Ascending aorta (tissue), 2 donors: ENCODE data around the gene RUBCNL. TPM values are rescaled to one million over a fixed set of nuclear protein-coding genes. Genes with fewer than 3 reads are reported as not detected.

ENCODE experiments used
- DNase-seq, 2 donors: peaks; one replicate each; pipeline ENCODE4 v3.0.0-alpha.2; 2019; ENCODE audit warnings: low spot score in 2 of 2
- H3K27ac ChIP-seq, 2 donors: fragments of 200-600 bp; sonication (generic); one replicate each; pipeline ENCODE4 v1.5.1; 2016 to 2017; ENCODE audit warnings: mild to moderate bottlenecking in 1 of 2
- H3K27me3 ChIP-seq: fragments of 200-600 bp; sonication (generic); one replicate; pipeline ENCODE4 v1.5.1; 2017
- H3K36me3 ChIP-seq, 2 donors: fragments of 200-600 bp; sonication (generic); one replicate each; pipeline ENCODE4 v1.5.1; 2016
- H3K4me1 ChIP-seq, 2 donors: fragments of 200-600 bp; sonication (generic); one replicate each; pipeline ENCODE4 v1.5.1; 2016 to 2017; ENCODE audit warnings: mild to moderate bottlenecking in 1 of 2
- H3K4me3 ChIP-seq, 2 donors: fragments of 200-600 bp; sonication (generic); one replicate each; pipeline ENCODE4 v1.5.1; 2016 to 2017; ENCODE audit warnings: mild to moderate bottlenecking in 1 of 2
- H3K9me3 ChIP-seq, 2 donors: fragments of 200-600 bp; sonication (generic); one replicate each; pipeline ENCODE4 v1.5.1; 2016
- intact Hi-C: fragments of 100-400 bp; cut with DNase I; formaldehyde crosslinking; loops from one replicate; pipeline ENCODE4 v1.15.1; 2023
- total RNA-seq: library from RNA; depleted of rRNA; stranded (reverse); fragments of >200 nt; gene quantifications from one replicate; pipeline ENCODE4 v1.1.0, GENCODE V29; 2016
- TF ChIP-seq, protein P1 (sequence below), 3 experiments: fragments of 200-600 bp in 2 of 3; fragments of 450-650 bp in 1 of 3; sonication (generic) in 2 of 3; IDR thresholded peaks; one replicate each; pipeline ENCODE4 v1.5.1; 2016 to 2019; ENCODE audit warnings: antibody characterized with exemption in 3 of 3, mild to moderate bottlenecking in 1 of 3, moderate library complexity in 1 of 3

The RUBCNL gene
- total RNA-seq, 1 donor from 2014 or later, result 2.4 TPM

DNA sequence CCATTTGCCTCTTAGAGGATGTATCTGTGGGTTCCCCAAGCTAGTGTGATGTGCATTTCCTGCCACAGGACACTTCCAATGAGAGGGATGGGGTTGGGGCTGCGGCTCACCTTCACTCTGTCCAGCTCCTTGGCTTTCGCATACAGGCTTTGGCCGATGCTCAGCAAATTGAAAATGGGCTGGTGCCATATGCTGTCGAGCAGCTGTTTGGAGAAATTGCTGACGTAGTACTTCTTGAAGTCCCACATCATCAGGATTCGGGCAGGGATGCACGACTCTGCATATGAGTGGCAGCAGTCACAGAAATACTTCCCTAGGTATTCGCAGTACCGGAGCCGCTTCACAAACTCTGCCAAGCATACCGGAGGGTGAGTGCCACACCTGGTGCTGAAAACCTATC is 37.0 kb downstream of the RUBCNL start:
- no peaks in the 10 kb centered on the region for H3K9me3 ChIP-seq
- H3K36me3 ChIP-seq, result no peaks in the 10 kb centered on the region
- no peak overlapping the region for H3K4me3 ChIP-seq
- H3K4me1 ChIP-seq, result no peaks in the 10 kb centered on the region
- no peak overlapping the region for H3K27ac ChIP-seq
- DNase-seq, result no peak
- TF ChIP-seq, protein P1, sequence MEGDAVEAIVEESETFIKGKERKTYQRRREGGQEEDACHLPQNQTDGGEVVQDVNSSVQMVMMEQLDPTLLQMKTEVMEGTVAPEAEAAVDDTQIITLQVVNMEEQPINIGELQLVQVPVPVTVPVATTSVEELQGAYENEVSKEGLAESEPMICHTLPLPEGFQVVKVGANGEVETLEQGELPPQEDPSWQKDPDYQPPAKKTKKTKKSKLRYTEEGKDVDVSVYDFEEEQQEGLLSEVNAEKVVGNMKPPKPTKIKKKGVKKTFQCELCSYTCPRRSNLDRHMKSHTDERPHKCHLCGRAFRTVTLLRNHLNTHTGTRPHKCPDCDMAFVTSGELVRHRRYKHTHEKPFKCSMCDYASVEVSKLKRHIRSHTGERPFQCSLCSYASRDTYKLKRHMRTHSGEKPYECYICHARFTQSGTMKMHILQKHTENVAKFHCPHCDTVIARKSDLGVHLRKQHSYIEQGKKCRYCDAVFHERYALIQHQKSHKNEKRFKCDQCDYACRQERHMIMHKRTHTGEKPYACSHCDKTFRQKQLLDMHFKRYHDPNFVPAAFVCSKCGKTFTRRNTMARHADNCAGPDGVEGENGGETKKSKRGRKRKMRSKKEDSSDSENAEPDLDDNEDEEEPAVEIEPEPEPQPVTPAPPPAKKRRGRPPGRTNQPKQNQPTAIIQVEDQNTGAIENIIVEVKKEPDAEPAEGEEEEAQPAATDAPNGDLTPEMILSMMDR (IDR thresholded peaks at IDR 0.05), result no peak
- no peaks in the 10 kb centered on the region for H3K27me3 ChIP-seq
- intact Hi-C loops, result no loop called here

DNA sequence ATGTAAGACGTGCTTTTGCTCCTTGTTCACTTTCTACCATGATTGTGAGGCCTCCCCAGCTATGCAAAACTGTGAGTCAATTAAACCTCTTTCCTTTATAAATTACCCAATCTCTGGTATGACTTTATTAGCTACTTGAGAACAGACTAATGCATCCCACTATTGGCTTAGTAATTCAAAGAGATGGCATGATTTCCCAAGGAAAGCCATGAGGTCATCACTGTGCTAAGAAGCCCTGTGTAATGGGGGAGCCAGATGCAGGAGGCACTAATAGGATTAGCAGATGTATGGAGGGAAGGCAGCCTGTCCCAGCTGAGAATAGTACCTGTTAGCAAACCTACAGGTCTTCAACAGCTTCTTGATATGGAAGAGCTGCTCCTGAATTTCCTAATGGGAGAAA is 38.1 kb downstream of the RUBCNL start:
- Histone ChIP-seq H3K4me3 (no peak overlapping the region), H3K9me3 (no peaks in the 10 kb centered on the region), H3K27ac (no peak overlapping the region), H3K4me1 (no peaks in the 10 kb centered on the region), H3K36me3 (no peaks in the 10 kb centered on the region), H3K27me3 (no peaks in the 10 kb centered on the region)
- intact Hi-C loops, result no loop called here
- DNase-seq, result no peak
- TF ChIP-seq, protein P1 (IDR thresholded peaks at IDR 0.05), result no peak

DNA sequence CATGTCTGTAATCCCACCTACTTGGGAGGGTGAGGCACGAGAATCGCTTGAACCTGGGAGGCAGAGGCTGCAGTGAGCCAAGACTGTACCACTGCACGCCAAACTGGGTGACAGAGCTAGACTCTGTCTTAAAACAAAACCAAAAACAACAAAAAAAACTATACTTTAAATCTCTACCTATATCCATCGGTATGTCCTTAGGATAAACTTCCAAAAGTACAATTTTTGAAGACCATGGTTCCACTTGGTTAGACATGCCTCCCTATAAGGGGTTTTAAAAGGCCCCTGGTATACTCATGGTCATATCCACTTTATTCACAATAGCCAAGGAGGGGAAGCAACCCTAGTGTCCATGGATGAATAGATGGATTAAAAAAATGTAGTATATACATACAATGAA is 39.8 kb downstream of the RUBCNL start:
- H3K4me1 ChIP-seq, result no peaks in the 10 kb centered on the region
- TF ChIP-seq, protein P1 (IDR thresholded peaks at IDR 0.05), result no peak
- intact Hi-C loops, result no loop called here
- no peaks in the 10 kb centered on the region for H3K27me3 ChIP-seq
- H3K36me3 ChIP-seq, result no peaks in the 10 kb centered on the region
- H3K27ac ChIP-seq, result no peak overlapping the region
- no peak overlapping the region for H3K4me3 ChIP-seq
- H3K9me3 ChIP-seq, result no peaks in the 10 kb centered on the region
- DNase-seq, result no peak

DNA sequence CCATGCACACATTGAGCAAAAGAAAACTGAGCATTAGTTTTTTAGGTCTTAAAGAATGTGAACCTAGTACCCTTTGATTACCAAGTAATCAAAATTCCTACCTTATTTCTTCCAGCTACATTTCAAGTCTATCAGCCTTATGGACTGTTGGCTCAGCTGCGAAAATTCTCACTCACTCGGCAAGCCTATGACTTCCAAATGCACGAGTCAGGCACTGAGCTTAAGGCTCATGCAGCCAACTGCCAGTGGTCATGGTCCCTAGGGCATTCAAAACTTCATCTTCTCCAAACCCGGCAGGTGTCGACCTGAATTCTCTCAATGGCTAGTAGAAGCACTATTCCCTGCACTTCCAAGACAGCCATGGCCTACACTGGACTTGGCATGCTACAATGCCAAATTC is 41.2 kb downstream of the RUBCNL start:
- TF ChIP-seq, protein P1 (IDR thresholded peaks at IDR 0.05), result no peak
- Histone ChIP-seq H3K27me3 (no peaks in the 10 kb centered on the region), H3K4me3 (no peak overlapping the region), H3K9me3 (no peaks in the 10 kb centered on the region), H3K36me3 (no peaks in the 10 kb centered on the region), H3K27ac (no peak overlapping the region), H3K4me1 (no peaks in the 10 kb centered on the region)
- intact Hi-C loops, result no loop called here
- DNase-seq, result no peak

DNA sequence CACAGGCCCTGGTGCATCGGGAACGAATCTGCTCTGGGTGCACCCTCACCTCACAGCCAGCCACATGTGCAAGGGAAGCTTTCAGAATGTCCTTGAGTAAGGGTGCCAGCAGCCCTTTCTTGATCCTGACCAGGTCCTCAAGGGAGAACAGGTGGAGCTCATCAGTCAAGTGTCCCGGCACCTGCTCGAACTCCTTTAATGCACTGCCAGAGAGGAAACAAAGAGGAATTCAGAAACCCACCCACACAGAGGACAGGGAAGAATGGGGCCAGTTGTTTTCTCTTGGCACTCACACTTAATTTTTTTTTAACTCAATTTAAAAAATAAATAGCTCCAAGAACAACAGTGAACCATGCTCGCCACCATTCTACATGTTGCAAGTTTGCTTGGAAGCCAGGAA is 41.7 kb downstream of the RUBCNL start:
- intact Hi-C loops, result no loop called here
- Histone ChIP-seq H3K4me3 (no peak overlapping the region), H3K27me3 (no peaks in the 10 kb centered on the region), H3K36me3 (no peaks in the 10 kb centered on the region), H3K4me1 (no peaks in the 10 kb centered on the region), H3K27ac (no peak overlapping the region), H3K9me3 (no peaks in the 10 kb centered on the region)
- TF ChIP-seq, protein P1 (IDR thresholded peaks at IDR 0.05), result no peak
- no peak for DNase-seq

DNA sequence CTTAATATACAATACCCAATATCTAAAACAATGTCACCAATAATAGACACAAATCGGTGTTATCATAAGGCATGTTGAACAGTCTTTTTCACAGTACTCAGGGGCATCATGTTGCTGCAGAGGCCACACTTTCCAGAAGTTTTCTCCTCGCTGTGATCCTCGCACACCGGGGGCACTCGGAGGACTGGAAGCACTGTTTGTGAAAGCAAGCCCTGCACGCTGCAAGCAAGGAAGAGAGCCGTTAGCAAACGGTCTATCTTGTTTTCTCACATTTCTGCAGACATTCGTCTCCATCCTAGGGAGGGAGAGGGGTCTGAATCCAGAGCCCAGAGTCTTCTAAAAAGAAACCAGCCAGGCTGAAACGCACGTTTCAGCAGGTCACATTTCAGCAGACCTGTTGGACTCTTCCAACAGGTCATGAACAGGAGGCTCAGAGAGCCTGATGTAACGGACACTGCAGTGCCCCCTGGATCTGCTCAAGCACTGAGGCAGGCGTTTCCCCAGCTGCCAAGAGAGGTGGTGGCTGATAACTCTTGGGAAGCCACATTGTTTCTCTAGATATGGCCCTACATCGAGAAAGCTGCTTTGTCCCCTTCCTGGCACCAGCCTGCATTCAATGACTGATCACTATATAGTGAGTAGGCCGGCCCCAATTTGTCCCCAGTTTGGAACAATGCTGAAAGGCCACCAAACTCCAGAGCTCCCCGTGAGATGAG is 43.6 kb downstream of the RUBCNL start:
- H3K4me3 ChIP-seq, result no peak overlapping the region
- no peaks in the 10 kb centered on the region for H3K36me3 ChIP-seq
- no peaks in the 10 kb centered on the region for H3K27me3 ChIP-seq
- H3K9me3 ChIP-seq, result no peaks in the 10 kb centered on the region
- intact Hi-C loops, result no loop called here
- H3K4me1 ChIP-seq, result no peaks in the 10 kb centered on the region
- no peak for DNase-seq
- H3K27ac ChIP-seq, result no peak overlapping the region
- TF ChIP-seq, protein P1 (IDR thresholded peaks at IDR 0.05), result no peak
